GM21717 (cell line): ENCODE measurements around the gene CYP26B1.

Source experiments
- ATAC-seq: cut with Tn5 transposase; IDR thresholded peaks from one replicate; pipeline ENCODE4 v1.9.1; 2021; ENCODE audit warnings: mild to moderate bottlenecking, moderate library complexity; ENCODE audit not compliant: unreplicated experiment

The CYP26B1 gene

DNA sequence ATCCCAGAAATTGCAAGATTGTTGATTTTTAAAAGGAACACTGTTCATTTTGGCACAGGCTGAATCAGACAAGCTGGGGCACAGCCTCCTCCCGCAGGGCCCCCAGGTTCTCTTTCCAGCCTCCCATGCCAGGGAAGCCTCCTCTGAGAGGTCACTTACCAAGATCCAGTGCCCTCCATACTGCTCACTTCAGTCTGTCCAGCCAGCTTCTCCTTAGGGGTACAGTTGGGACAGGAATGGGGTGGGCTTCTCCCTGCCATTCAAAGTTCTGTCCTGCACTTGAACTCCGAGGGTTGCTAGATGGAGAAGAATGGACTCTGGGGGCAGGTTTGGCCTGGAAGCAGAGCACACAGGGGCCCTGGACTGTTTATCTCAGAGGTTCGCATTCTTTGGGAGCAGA, 7.5 kb upstream of the CYP26B1 start:
- ATAC-seq: no peak

DNA sequence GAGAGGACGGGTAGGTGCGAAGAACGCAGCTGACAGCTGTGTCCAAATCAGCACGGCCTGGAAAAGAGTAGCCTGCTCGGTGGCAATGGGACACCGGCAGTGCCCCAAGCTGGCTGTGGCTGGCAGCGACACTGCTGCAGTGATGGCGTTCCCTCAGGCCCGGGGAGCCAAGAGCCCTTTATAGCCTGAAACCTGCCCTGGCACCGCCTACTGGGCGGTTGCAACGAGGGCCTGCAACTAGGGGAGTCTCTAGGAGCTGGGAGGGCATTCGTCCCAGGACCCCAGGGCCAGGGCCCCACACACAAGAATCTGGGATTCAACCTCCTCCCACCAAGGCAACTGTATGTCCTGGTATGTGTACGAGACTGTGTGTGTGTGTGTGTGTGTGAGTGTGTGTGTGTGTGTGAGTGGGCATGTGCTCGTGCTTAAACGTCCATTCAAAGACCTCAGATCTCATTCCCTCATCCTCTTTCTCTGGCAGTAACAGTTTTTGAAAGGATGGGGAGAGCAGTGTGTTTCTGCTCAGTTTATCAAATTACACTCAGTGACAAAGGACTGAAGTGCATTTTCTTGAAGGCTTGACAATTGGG, 6.8 kb upstream of the CYP26B1 start:
- no peak for ATAC-seq

DNA sequence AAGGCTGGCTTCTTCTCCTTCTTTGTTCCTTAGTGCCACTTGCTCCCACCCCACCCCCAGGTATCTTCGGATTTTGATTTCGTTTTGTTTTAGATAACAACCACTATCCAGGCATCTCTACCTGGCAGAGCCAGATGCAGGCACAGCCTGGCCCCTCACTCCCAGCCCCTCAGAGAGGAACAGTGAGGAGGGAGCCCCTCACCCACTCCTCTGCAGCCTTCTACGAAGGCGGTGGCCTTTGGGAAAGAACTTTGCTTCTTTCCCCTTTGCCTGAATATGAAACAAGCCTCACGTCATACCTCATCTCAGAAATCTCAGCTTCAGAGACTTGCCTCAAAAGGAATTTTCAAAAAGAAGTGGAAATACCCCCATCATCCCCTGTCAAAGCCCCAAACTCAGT, 6.3 kb upstream of the CYP26B1 start:
- ATAC-seq: no peak

DNA sequence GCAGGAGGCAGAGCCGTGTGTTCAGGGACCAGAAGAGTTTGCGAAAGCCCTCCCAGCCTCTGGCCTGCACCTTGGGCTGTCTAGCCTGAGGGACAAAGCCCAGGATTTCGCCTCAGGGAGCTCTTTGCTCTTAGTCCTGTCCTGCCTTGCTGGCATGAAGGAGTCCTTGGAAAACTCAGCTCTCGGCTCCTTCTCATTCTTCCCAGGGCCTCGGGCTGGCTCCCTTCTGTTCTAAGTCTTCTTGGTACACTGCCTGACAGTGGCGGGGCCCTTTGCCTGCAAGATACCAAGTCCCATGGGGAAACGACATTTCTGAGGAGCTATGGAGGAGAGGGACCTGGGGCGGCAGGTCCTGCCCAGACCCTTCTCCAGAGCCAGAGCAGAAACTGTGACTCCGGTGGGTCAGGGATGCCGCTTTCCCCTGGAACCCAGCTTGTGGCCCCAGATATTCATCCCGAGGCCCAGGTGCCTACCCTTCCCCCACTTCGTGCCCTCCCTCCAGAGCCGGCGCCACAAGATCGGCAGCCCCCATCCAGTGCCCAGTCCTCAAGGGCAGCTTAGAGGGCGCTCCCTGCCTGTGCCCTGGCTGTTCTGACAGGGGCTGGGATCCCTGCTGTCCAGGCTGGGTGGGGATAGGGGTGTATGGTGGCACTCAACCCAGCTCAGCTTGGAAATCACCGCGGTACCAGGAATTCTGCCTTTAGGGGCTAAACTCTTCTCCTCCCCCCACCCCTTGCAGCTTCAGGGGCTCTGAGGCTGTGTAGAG, 5.5 kb upstream of the CYP26B1 start:
- ATAC-seq: no peak

DNA sequence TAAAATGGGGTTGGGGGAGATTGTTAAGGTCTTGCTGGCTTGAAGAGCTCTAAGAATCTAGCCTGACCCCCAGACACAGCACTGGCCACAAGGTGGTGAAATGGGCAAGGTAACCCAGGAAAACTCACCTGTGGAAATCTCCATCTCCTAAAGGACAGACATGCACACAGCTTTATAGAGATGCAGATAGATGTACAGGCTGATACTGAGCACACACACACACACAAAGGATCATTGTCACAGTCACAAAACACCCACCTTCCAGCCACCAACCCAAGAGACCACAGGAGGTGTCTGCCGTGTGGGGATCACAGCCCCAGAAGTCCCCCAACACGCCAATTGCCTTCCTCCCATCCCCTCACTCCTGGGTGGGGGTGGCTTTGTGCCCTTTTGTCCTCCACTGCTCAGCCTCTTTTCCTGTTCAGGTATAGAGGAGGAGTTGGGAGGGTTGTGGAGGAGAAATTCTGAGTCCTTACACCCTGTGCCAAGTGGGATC, 3.2 kb upstream of the CYP26B1 start:
- ATAC-seq: no peak

DNA sequence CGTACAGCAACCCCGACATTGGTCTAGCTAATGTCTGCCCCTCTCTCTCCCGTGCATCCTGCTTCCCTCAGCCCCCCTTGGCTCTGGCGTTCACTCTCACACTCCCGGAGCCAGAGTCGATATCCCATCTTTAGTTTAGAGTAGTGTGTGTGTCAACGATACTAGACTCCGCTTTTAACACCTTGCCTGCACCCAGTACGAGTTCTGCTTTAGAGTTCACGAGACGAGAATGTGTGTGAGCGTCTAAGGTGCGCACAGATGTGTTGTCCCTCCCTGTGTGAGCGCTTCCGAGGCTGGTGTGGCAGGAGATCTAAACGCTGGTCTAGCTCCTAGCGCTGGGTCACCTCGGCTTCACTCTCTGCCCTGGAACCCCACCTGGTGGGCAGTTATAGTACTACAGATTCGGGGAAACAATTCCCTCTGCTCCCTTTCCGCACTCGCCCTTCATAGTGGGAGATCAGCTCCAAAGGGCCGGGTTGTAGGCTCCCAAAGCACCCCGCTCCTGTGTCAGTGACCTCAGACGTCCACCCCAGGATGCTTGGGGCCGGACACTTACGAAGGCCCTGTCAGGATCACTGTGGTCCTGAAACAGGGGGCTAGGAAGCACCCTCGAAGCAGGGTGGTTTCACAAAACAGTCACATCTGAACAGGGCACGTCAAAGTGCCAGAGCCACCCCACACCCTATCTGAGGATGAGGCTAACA, 2.6 kb upstream of the CYP26B1 start:
- peak; percentile 78 for ATAC-seq

DNA sequence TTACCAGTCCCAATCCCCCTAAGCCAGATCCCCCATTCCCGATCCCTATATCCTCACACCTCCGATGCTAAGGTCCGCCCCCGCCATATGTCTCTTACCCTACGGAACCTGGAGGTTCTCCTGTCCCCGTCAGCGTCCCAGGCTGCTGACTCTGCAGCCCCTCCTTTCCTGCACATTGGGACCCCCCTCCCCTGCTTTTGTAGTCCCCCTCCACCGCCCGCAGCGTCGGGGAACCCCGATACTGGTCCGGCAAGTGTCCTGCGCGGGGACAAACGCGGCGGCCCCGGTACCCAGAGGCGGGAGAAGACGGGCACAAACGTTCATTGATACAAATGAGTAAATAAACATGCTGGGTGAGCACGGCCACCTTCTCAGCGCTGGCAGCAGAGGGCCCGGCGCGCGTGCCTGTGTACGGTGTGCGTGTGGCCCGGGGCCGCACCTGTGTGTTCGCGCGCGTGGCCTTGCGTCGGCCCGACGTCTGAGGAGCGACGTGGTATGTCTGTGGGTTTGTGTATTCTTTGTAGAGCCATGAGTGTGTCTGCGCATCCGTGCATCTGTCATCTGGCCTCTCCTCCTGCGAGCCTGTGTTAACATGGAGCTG, 2.0 kb upstream of the CYP26B1 start:
- no peak for ATAC-seq

DNA sequence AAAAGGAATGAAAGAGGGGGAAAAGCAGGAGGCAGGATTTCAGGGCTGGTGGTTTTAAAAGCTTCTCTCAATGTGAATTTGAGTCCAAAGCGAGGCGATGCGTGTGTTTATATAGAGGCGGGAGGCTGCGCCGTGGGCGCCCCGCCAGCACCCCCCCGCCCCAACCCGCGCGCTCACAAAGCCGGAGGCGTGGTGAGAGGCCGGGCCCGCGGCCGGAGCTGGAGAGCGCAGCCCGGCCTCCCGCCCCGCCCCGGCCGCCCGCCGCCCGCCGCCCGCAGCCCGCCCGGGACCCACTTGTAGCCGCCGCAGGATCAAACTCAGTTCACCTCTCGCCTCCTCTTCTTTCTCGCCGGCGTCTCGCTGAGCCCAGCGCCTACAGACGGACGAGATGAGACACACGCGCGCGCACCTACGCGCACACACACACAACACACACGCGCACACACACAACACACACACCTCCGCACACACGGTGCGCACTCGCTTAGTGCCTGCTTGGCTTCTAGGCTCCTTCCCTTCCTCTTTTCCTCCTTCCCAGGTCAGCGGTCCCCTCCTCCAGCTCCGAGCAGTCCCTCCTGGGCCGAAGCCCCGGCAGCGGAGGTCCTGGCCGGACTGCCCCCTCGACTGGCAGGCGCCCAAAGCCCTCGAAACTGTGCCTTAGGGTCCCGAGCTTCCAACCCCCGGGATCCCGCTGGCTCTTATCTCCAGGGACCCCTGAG, 1.3 kb upstream of the CYP26B1 start:
- ATAC-seq: no peak

DNA sequence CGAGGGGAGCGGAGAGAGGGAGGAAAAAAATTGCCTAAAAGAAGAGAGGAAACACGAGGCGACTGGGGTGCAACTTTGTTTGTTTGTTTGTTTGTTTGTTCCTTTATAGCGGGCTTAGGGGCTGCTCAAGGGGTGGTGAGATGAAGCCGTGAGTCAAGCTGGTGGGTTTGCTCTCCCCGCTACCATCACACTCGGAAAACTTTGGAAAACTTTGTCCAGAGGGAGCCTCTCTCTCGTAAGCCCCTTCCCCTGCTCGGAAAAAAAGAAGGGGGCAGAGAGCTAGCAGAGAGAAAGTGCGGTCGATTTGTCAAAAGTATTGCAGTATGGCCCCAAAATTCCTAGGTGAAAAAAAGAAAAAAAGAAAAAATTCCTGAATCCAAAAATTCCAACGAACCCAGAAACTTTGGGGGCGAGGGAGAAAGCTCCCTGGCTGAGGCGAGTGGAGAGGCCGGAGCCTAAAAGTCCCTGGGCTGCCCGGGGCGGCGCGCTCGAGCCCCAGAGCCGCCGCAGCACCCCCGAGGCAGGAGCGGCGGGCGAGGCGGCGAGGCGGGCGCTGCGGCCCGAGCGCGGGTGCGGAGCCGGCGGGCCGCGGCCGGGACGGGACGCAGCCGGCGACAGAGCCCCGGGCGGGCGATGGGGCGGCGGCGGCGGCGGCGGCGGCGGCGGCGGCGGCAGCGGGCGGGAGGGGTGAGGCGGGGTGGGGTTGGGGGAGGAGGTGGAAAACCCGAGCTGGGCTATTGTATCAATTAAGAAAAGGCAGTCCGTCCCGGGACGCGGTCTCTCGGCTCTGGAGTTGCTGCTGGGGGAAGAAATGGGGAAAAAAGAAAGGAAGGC, 558 bp upstream of the CYP26B1 start:
- no peak for ATAC-seq

DNA sequence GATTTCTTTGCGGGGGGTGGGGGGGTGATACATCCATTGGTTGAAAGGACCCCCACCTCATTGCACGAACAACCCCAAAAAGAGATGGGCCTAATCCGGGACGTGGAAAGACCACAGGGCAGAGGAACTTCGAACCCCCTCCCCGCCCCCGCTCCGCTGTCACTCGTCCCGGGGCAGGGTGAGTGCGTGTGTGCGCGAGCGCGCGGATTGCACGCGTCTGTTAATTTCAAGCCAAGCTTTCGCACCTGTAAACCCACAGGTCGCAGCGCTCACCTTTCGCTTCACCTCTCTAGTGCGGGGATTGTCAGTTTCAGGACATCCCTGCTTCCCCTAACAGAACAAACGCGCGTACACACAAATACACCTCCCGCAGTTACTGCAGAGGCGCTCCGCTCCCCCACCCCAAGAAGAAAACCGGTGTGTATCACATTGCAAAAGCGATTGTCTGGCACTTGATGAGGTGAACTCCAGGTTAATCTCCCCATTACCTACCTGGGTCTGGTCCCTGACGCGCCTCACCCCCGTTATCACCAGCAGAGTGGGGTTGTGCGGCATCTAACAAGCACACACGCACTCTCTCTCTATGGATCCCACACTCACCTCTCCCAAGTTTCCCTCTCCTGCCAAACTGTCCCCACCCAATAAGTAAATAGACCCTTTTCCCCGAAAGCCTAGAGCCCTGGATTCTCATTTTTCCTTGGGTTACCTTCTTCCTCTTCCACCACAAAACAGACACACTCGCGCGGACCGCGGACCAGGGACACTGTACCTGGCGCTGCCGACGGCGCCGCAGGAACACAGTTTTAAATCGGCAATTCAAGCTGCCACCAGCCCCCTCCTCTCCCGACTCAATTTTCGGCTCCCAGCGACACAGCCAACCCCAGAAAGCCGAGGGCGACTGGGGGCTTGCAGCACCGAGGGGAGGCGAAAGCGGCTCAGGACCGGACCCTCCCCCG, 1.0 kb downstream of the CYP26B1 start:
- ATAC-seq: no peak

DNA sequence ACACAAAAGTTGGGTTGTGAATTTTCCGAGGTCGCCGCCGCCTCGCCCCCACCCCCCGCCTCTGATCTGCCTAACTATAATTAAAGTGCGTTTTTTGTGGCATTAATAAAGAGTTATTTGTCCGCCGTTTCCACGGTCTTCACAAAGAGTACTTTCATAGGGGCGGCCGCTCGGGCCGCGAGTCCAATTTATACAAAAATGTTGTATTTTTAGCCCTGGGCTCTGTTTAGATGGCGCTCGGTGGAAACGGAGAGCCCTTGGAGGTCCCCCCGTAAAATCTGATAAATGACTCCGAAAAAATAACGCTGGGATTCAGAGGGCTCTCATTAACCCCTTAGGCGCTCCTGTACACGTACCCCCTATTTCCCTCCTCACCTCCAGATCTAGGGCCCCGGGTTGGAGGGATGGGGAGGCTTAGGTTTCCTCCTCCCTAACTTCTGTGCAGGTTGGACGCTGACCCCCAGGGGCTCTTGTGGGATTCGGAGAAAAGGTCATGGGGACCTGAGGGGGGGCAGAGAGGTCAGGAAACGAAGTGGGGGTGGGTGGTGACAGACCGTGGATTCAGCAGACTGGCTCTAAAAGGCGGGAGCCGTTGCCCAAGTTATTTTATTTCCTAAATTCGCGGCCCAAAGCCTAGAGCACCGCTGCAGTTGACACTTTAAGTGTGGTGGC, 1.9 kb downstream of the CYP26B1 start:
- ATAC-seq: no peak

DNA sequence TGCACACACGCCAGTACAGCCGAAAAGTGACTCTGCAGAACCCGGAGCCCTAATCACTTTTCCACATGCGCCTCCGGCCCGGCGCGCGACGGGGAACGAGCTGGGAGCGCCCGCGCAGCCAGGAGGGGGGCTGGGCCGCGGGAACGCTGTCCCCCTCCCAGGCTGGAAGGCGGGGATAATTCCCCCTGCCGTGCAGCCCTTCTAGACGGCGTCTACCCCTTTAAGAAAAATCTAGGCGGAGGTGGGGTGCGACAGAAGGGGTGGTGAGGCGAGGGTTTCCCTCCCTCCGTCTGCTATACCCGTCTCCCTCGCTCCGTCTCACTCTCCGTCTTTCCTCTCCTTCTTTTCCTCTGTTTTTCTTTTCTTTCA, 2.4 kb downstream of the CYP26B1 start:
- no peak for ATAC-seq

DNA sequence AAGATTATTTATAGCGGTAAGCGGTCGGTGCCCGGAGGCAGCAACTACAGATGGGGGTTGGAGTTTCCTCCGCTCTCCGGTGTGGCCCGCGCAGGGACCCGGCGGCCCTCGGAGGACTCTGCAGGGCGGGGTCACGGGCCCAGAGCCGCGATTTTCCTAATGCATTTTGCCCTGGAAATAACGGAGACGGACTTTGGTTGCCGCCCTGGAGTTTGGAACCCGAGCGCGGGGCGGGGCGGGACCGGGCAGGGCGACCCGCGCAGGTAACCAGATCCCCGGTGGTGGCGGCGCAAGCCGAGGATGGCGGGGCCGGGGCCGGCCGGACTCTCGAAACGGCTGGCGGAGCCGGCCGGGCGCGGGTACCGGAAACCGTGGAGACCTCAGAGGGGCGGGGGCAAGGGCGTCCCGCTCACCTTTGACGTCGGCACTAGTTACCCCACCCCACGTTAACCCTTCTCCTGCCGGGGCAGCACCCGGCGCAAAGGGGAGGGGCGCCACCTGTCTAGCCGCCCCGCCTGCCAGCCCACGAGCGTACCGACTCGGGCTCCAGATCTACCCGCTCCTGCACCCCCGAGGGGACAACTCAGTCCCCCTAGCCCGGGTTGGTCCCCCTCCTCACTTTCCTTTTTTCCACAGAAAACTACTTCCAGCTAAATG, 2.9 kb downstream of the CYP26B1 start:
- ATAC-seq: no peak

DNA sequence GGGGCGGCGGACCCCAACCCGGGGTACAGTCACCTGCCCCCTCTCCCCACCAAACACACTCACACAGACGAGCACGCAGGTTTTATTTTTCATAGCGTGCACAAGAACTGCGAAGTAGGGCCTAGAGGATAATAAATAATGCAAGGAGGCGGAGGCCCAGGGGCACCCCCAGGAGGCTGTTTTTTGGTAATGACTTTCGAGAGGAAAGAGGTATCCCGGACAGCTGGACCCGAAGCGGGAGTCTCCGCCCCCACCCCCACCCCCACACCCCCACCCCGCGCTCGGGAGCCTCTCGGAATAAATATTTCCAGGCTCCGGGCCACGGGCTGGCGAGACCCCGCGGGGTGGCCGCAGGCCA, 3.4 kb downstream of the CYP26B1 start:
- ATAC-seq: no peak

DNA sequence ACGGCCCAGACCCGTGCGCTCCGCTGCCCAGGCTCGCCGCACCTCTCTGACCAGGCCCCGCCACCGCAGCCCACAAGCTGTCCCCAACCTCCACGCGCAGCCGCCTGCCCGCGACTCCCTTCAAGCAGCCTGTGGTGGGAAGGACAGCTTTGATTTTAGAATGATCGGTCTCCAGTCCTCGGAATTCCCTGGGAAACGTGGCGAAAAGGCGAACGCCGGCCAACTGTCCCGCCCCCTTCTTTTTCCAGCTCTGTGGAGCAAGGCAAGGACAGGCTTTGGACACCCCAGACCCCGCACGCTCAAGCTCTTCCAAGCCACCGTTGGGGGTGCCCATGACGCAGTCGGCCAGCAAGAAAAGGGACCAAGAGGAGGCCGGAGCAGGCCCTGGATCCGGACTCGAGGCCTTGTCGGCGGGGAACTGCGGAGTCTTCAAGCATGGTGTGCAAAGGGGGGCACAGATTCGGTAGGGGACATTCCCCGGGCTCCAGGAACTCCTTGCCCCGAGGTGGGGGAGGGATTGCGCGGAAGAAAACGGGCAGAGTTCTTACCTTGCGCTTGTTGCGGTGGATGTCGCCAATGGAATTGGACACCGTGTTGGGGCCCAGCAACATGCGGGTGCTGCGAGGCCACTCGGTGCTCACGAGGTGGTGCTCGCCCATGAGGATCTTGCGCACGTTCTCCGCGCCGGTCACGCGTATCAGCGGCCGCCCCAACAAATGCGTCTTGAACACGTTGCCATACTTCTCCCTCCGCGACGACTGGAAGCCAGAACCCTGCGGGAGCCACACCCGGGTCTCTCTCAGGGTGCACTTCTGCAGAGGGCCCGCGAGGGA, 4.0 kb downstream of the CYP26B1 start:
- no peak for ATAC-seq

DNA sequence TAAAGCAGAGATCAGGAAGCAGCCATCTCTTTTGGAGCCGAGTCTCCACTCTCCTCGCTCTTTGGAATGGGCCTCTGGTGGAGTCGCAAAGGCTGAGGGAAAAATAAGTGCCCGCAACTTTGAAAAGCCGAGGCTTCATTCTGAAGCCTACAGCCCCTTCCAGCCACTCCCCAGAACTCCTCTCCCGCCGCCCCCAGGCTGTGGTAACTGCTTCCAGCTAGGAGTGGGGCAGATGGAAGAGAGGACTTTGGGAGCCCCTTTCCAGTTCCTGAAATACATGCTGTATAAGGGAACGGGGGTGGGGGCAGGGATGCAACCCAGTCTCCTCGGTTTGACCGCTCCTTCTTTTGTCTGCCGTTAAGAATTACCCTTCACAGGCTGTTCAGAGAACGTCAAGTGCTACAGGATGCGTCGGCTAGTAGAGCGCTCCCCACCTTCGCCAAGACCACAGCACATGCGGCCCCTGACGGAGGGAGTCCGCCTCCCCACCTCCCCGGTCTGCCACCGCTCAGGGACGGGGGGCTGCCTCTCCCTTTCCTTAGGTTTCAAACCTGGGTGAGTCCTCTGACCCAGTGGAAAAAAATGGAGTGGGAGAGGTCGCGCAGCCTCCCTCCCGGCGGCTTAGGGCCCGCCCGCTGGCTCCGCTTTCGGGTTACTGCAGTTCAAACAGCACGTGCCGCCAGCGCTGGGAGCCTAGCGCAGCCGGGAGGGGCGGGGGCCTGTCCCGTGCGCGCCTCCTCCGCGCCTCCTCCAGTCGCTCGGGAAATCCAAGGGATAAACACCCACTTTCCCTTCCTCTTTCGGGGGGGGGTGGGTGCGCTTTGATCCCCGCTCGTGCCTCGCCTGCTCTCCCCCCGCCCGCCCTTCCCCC, 4.9 kb downstream of the CYP26B1 start:
- no peak for ATAC-seq
